ENCODE measurements around the gene NPBWR2. TPM values are rescaled to one million over a fixed set of nuclear protein-coding genes. Genes with fewer than 3 reads are reported as not detected.
"Not testable (repeated sequence)": the region's sequence is repeated elsewhere in the genome, so short reads cannot be mapped to it uniquely, and the experiment has no call there.

The NPBWR2 gene
- total and polyA plus RNA-seq, 4 donors = not detected

DNA sequence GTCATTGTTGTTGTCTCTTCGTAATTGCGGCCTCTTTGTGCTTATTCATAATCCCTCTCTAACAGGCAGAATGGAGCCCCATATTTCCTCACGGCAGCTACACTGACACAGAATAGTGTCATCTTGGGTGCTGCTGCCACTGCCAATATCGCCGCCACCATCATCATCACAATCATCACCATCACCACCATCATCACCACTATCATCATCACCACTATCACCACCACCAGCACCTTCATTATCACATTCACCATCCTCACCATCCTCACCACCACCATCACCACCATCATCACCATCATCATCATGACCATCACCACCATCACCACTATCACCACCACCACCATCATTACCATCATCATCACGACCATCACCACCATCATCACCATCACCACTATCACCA is 10.8 kb downstream of the NPBWR2 start:
- 90% methylated on average over 6 of the region's 6 CpGs for WGBS (ENCODE audit: insufficient coverage)
- no peak for DNase-seq (ENCODE audit: low read depth in 4 of 6, low spot score in 6 of 6)
- H3K9me3 ChIP-seq (ENCODE audit: control insufficient read depth, insufficient read depth, low read length) = no peaks in the 10 kb centered on the region
- no peak overlapping the region for H3K27ac ChIP-seq (ENCODE audit: low read depth, low read length)
- peaks cover 6% of the 10 kb centered on the region for H3K27me3 ChIP-seq (ENCODE audit: control insufficient read depth, insufficient read depth, low read length)
- peaks cover 32% of the 10 kb centered on the region for H3K4me1 ChIP-seq (ENCODE audit: control insufficient read depth, insufficient read depth, low read length)
- H3K4me3 ChIP-seq (ENCODE audit: low read depth, low read length) = no peak overlapping the region
- peaks cover 45% of the 10 kb centered on the region for H3K36me3 ChIP-seq (ENCODE audit: control insufficient read depth, insufficient read depth, low read length)

DNA sequence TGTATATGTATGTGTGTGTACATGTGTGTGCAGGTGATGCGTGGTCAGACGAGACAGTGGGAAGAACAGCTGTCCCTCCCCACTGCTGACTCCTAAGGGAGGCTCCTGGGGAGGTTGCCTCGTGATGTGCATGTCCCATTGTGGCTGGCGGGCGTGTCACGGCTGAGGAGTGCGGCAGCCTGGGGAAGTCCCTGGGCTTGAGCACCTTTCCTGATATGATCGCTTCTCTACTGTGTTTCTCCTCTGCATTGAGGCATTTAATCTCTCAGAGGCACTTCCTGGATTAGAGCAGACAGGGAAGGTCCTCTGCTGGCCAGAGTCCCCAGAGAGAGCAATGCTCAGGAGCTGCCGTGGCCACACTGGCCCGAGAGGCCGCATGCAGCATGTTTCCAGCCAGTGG is 11.4 kb downstream of the NPBWR2 start:
- H3K4me3 ChIP-seq (ENCODE audit: low read depth, low read length) = no peak overlapping the region
- H3K9me3 ChIP-seq (ENCODE audit: control insufficient read depth, insufficient read depth, low read length) = no peaks in the 10 kb centered on the region
- no peak overlapping the region for H3K27ac ChIP-seq (ENCODE audit: low read depth, low read length)
- 81% methylated on average over 10 of the region's 11 CpGs for WGBS (ENCODE audit: insufficient coverage)
- peaks cover 42% of the 10 kb centered on the region for H3K36me3 ChIP-seq (ENCODE audit: control insufficient read depth, insufficient read depth, low read length)
- DNase-seq (ENCODE audit: low read depth in 4 of 6, low spot score in 6 of 6) = no peak
- H3K4me1 ChIP-seq (ENCODE audit: control insufficient read depth, insufficient read depth, low read length) = peaks cover 32% of the 10 kb centered on the region
- H3K27me3 ChIP-seq (ENCODE audit: control insufficient read depth, insufficient read depth, low read length) = peaks cover under 1% of the 10 kb centered on the region

DNA sequence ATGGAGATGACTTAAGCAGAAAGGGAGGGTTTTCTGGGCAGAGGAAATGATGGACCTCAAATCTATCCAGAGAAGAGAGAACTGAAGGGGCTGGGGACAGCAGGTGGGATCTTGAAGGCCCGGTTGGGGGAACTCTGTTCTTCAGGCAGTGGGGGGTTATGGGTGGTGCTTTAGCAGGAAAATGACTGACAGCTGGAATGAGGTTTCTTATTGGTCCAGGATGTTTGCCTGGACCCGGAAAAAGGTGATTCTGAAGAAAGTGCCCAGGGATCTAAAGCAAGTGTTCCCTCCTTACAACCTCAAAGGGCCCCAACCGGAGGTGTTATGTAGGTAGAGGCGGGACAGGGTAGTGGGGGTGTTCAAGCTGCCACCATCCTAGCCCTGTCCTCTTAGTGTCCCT is 11.9 kb downstream of the NPBWR2 start:
- DNase-seq (ENCODE audit: low read depth in 4 of 6, low spot score in 6 of 6) = no peak
- WGBS (ENCODE audit: insufficient coverage) = 36% methylated on average over 1 of the region's 4 CpGs
- H3K27me3 ChIP-seq (ENCODE audit: control insufficient read depth, insufficient read depth, low read length) = no peaks in the 10 kb centered on the region
- no peak overlapping the region for H3K4me3 ChIP-seq (ENCODE audit: low read depth, low read length)
- H3K9me3 ChIP-seq (ENCODE audit: control insufficient read depth, insufficient read depth, low read length) = no peaks in the 10 kb centered on the region
- H3K4me1 ChIP-seq (ENCODE audit: control insufficient read depth, insufficient read depth, low read length) = peaks cover 32% of the 10 kb centered on the region
- peaks cover 39% of the 10 kb centered on the region for H3K36me3 ChIP-seq (ENCODE audit: control insufficient read depth, insufficient read depth, low read length)
- H3K27ac ChIP-seq (ENCODE audit: low read depth, low read length) = no peak overlapping the region

DNA sequence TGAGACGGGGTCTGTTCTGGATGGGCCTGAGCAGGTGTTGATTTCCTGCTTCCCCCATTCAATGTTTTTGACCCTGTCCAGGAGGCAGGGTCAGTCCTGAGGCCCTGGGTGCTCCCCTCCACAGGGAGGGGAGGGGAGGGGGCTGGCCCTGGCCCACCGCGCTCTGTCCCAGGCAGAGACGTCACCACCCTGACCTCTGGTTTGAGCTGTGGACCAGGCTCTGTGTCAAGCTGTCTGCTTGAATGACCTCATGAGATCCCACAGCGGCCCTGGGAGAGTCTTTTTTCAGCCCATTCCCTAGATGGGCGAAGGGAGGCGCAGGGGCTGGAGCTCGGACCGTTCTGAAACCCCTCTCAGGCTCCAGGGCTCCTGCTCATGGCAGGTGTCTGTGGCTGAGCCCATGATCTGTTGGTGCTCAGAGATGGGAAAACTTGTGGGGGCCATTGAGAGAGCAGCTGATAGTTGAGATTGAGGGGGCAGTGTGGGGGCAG is 14.3 kb downstream of the NPBWR2 start:
- DNase-seq (ENCODE audit: low read depth in 4 of 6, low spot score in 6 of 6) = no peak
- H3K36me3 ChIP-seq (ENCODE audit: control insufficient read depth, insufficient read depth, low read length) = peaks cover 17% of the 10 kb centered on the region
- H3K9me3 ChIP-seq (ENCODE audit: control insufficient read depth, insufficient read depth, low read length) = no peaks in the 10 kb centered on the region
- no peaks in the 10 kb centered on the region for H3K27me3 ChIP-seq (ENCODE audit: control insufficient read depth, insufficient read depth, low read length)
- no peak overlapping the region for H3K27ac ChIP-seq (ENCODE audit: low read depth, low read length)
- peak overlapping the region; percentile 32 for H3K4me3 ChIP-seq (ENCODE audit: low read depth, low read length)
- H3K4me1 ChIP-seq (ENCODE audit: control insufficient read depth, insufficient read depth, low read length) = peaks cover 34% of the 10 kb centered on the region
- WGBS (ENCODE audit: insufficient coverage) = 24% methylated on average over 8 of the region's 9 CpGs

DNA sequence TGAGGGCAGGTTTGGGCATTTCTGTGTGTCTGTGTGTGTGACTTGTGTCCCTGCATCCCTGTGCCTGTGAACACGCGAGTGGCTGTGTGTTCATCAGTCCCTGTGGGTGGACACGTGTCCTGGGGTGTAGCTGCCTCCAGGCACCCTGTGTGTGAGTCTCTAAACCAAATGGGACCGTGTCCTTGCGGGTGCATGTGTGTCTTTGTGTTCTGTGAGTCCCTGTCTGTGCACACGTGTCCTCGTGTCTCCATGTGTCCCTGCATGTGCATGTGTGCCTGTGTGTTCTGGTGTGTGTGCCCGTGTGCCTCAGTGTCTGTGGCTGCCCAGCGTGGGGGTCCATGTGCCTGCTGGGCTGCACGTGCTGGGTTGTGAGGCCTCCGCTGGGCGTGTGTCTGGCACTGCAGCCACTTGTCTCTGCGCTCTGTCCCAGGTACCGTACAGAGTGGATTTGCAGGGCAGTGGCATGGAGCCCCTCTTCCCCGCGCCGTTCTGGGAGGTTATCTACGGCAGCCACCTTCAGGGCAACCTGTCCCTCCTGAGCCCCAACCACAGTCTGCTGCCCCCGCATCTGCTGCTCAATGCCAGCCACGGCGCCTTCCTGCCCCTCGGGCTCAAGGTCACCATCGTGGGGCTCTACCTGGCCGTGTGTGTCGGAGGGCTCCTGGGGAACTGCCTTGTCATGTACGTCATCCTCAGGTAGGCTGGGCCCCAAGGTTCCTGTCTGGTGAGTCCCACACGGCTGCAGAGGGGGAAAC is 14.9 kb downstream of the NPBWR2 start:
- H3K9me3 ChIP-seq (ENCODE audit: control insufficient read depth, insufficient read depth, low read length) = no peaks in the 10 kb centered on the region
- peaks cover 11% of the 10 kb centered on the region for H3K36me3 ChIP-seq (ENCODE audit: control insufficient read depth, insufficient read depth, low read length)
- H3K4me1 ChIP-seq (ENCODE audit: control insufficient read depth, insufficient read depth, low read length) = peaks cover 34% of the 10 kb centered on the region
- no peak overlapping the region for H3K27ac ChIP-seq (ENCODE audit: low read depth, low read length)
- DNase-seq (ENCODE audit: low read depth in 4 of 6, low spot score in 6 of 6) = peak in 1 of 6 donors; percentile 63
- H3K27me3 ChIP-seq (ENCODE audit: control insufficient read depth, insufficient read depth, low read length) = no peaks in the 10 kb centered on the region
- WGBS (ENCODE audit: insufficient coverage) = 46% methylated on average over 27 of the region's 27 CpGs
- H3K4me3 ChIP-seq (ENCODE audit: low read depth, low read length) = peak overlapping the region; percentile 32

DNA sequence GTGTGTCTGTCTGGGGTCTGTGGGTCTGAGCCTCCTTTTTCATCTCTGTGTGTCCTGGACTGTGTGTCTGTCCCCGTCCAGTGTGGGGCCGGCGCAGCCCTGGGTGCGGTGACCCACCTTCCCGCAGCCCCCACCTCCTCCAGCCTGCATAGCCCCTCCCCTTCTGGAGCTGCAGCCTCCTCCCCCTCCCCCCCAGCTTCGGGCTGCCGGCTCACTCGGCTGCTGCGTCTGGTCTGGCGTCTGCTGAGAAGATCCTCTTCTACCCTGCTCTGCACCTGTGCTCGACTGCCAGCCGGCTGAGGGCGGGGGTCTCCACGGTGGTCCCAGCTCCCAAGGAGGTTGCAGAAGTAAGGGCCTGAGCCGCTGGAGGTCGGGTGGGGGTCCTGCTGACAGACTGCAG is 15.6 kb downstream of the NPBWR2 start:
- DNase-seq (ENCODE audit: low read depth in 4 of 6, low spot score in 6 of 6) = peak in 2 of 6 donors; percentile 67 to 91
- WGBS (ENCODE audit: insufficient coverage) = 4% methylated on average over 16 of the region's 16 CpGs
- peak overlapping the region; percentile 32 for H3K4me3 ChIP-seq (ENCODE audit: low read depth, low read length)
- H3K27ac ChIP-seq (ENCODE audit: low read depth, low read length) = no peak overlapping the region
- peaks cover 8% of the 10 kb centered on the region for H3K36me3 ChIP-seq (ENCODE audit: control insufficient read depth, insufficient read depth, low read length)
- H3K9me3 ChIP-seq (ENCODE audit: control insufficient read depth, insufficient read depth, low read length) = no peaks in the 10 kb centered on the region
- no peaks in the 10 kb centered on the region for H3K27me3 ChIP-seq (ENCODE audit: control insufficient read depth, insufficient read depth, low read length)
- peaks cover 34% of the 10 kb centered on the region for H3K4me1 ChIP-seq (ENCODE audit: control insufficient read depth, insufficient read depth, low read length)

DNA sequence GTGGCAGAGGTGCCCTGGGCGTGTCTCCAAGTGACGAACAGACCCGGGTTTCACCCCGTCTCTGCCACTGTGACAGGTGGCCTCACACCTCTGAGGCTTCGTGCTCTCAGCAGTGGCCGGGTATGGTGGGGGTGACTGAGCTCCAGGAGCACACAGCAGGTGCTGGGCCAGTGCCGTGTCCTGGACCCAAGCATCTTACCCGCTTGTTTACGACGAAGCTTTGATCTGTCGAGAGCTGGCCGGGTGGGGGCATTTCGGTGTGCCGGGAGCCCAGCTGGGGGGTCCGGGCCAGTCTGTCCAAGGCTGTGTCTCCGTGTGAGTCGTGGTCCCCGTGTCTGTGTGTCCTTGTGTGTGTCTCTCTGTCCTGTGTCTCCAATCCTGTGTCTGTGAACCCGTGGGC is 16.0 kb downstream of the NPBWR2 start:
- no peaks in the 10 kb centered on the region for H3K27me3 ChIP-seq (ENCODE audit: control insufficient read depth, insufficient read depth, low read length)
- no peak for DNase-seq (ENCODE audit: low read depth in 4 of 6, low spot score in 6 of 6)
- H3K36me3 ChIP-seq (ENCODE audit: control insufficient read depth, insufficient read depth, low read length) = peaks cover 5% of the 10 kb centered on the region
- whole genome bisulfite sequencing (ENCODE audit: insufficient coverage) = 53% methylated on average over 19 of the region's 19 CpGs
- H3K9me3 ChIP-seq (ENCODE audit: control insufficient read depth, insufficient read depth, low read length) = no peaks in the 10 kb centered on the region
- peak overlapping the region; percentile 32 for H3K4me3 ChIP-seq (ENCODE audit: low read depth, low read length)
- no peak overlapping the region for H3K27ac ChIP-seq (ENCODE audit: low read depth, low read length)
- H3K4me1 ChIP-seq (ENCODE audit: control insufficient read depth, insufficient read depth, low read length) = peaks cover 34% of the 10 kb centered on the region

DNA sequence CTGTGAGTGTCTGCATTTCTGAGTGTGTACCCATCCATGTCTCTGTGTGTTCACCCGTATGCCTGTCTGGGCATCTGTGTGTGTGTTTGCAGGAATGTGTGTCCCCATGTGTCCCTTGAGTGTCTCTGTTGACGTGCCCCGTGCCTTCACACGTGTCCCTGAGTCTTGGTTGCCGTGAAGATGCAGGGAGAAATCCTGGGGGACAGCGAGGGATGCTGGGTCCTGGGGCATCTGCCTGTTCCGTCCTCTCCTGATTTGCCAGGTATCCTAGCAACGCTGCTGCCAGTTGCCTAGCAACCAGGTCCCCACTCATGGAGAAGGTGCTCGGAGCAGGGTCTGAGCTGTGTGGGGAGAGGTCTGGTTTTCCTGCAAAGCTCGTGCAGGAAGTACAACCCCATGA is 17.2 kb downstream of the NPBWR2 start:
- 21% methylated on average over 10 of the region's 10 CpGs for WGBS (ENCODE audit: insufficient coverage)
- no peaks in the 10 kb centered on the region for H3K9me3 ChIP-seq (ENCODE audit: control insufficient read depth, insufficient read depth, low read length)
- no peaks in the 10 kb centered on the region for H3K27me3 ChIP-seq (ENCODE audit: control insufficient read depth, insufficient read depth, low read length)
- H3K27ac ChIP-seq (ENCODE audit: low read depth, low read length) = no peak overlapping the region
- peak in 4 of 6 donors; percentile 69 to 99 (median 82) for DNase-seq (ENCODE audit: low read depth in 4 of 6, low spot score in 6 of 6)
- peaks cover 35% of the 10 kb centered on the region for H3K4me1 ChIP-seq (ENCODE audit: control insufficient read depth, insufficient read depth, low read length)
- H3K4me3 ChIP-seq (ENCODE audit: low read depth, low read length) = no peak overlapping the region
- no peaks in the 10 kb centered on the region for H3K36me3 ChIP-seq (ENCODE audit: control insufficient read depth, insufficient read depth, low read length)

DNA sequence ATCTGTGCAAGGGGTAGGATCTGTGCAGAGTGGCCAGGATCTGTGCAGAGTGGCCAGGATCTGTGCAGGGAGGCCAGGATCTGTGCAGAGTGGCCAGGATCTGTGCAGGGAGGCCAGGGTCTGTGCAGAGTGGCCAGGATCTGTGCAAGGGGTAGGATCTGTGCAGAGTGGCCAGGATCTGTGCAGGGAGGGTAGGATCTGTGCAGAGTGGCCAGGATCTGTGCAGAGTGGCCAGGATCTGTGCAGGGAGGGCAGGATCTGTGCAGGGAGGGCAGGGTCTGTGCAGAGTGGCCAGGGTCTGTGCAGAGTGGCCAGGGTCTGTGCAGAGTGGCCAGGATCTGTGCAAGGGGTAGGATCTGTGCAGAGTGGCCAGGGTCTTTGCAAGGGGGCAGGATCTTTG is 18.8 kb downstream of the NPBWR2 start:
- not testable (repeated sequence) for DNase-seq (ENCODE audit: low read depth in 4 of 6, low spot score in 6 of 6); H3K27ac ChIP-seq (ENCODE audit: low read depth, low read length); H3K9me3 ChIP-seq (ENCODE audit: control insufficient read depth, insufficient read depth, low read length); H3K27me3 ChIP-seq (ENCODE audit: control insufficient read depth, insufficient read depth, low read length); H3K4me3 ChIP-seq (ENCODE audit: low read depth, low read length); H3K36me3 ChIP-seq (ENCODE audit: control insufficient read depth, insufficient read depth, low read length)
- peaks cover 45% of the 10 kb centered on the region for H3K4me1 ChIP-seq (ENCODE audit: control insufficient read depth, insufficient read depth, low read length)

DNA sequence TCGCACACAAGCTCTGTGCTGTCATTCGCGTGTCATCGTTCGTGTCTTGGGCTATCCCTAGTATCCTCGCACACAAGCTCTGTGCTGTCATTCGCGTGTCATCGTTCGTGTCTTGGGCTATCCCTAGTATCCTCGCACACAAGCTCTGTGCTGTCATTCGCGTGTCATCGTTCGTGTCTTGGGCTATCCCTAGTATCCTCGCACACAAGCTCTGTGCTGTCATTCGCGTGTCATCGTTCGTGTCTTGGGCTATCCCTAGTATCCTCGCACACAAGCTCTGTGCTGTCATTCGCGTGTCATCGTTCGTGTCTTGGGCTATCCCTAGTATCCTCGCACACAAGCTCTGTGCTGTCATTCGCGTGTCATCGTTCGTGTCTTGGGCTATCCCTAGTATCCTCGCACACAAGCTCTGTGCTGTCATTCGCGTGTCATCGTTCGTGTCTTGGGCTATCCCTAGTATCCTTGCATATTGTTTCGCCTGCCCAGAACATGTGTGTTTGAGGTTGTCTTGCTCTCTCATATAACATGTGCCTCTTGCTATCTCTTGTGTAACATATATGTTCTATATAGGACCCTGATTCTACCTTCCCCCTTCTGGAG is 20.0 kb downstream of the NPBWR2 start:
- WGBS (ENCODE audit: insufficient coverage) = no CpG with 5 or more reads among the region's 36 CpGs
- not testable (repeated sequence) for H3K4me3 ChIP-seq (ENCODE audit: low read depth, low read length); H3K27ac ChIP-seq (ENCODE audit: low read depth, low read length); H3K9me3 ChIP-seq (ENCODE audit: control insufficient read depth, insufficient read depth, low read length); DNase-seq (ENCODE audit: low read depth in 4 of 6, low spot score in 6 of 6); H3K36me3 ChIP-seq (ENCODE audit: control insufficient read depth, insufficient read depth, low read length)
- Histone ChIP-seq H3K4me1 (ENCODE audit: control insufficient read depth, insufficient read depth, low read length) (peaks cover 57% of the 10 kb centered on the region), H3K27me3 (ENCODE audit: control insufficient read depth, insufficient read depth, low read length) (peaks cover 12% of the 10 kb centered on the region)
